Neuron (in vitro differentiated cells): Measurements from ENCODE around the gene RPS19.
A peak's percentile ranks its signal among the peaks of the same experiment; 100 is the strongest.

Experiments used
- H2AFZ ChIP-seq: one replicate; pipeline ENCODE4 v1.6.1; 2013; ENCODE audit warnings: low read depth, mild to moderate bottlenecking, inconsistent platforms, low read length, moderate library complexity
- H3K27me3 ChIP-seq: one replicate; pipeline ENCODE4 v1.6.1; 2013; ENCODE audit warnings: low read length; ENCODE audit not compliant: insufficient read depth
- H3K36me3 ChIP-seq: one replicate; pipeline ENCODE4 v1.6.1; 2013; ENCODE audit warnings: low read length; ENCODE audit not compliant: insufficient read depth
- H3K4me1 ChIP-seq: one replicate; pipeline ENCODE4 v1.6.1; 2013; ENCODE audit warnings: low read length; ENCODE audit not compliant: insufficient read depth
- H3K4me3 ChIP-seq: 2 replicates; pipeline ENCODE4 v1.5.1; 2013; ENCODE audit warnings: mild to moderate bottlenecking, low read length, moderate library complexity
- H3K9me3 ChIP-seq: one replicate; pipeline ENCODE4 v1.6.1; 2013; ENCODE audit warnings: low read length

Gene RPS19

DNA sequence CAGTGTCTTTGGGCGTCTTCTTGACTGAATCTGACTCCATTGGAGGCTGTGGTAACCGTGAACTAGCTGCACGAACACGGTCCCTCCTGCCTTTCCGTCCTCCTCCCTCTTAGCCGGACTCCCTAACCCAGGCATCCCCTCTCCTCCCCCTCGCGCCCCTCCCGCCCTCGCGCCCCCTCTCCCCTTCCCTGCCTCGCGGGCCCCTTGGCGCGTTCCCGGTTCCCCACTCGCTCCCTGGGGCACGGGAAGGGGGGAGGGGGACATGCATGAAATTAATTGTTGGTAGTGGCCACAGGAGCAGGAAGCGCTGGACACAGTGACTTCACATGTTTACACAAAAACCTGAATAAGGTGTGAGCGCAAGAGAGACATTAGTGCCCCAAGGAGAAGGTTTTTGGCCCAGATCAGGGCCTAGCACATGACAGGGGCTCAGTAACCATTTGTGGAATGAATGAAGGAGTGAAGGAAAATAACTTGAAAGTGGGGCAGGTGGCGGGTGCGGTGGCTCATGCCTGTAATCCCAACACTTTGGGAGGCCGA, 14.9 kb upstream of the RPS19 start:
- Histone ChIP-seq H3K36me3 (no peaks in the 10 kb centered on the region), H3K27me3 (peaks cover 14% of the 10 kb centered on the region), H2AFZ (no peak overlapping the region), H3K4me1 (no peaks in the 10 kb centered on the region), H3K9me3 (no peaks in the 10 kb centered on the region), H3K4me3 (no peak overlapping the region)

GRCh38 chr19:41847351-41848105, 12.5 kb upstream of the RPS19 start:
- Histone ChIP-seq H2AFZ (no peak overlapping the region), H3K9me3 (no peaks in the 10 kb centered on the region), H3K4me3 (no peak overlapping the region), H3K4me1 (no peaks in the 10 kb centered on the region), H3K36me3 (no peaks in the 10 kb centered on the region), H3K27me3 (peaks cover 38% of the 10 kb centered on the region)

DNA sequence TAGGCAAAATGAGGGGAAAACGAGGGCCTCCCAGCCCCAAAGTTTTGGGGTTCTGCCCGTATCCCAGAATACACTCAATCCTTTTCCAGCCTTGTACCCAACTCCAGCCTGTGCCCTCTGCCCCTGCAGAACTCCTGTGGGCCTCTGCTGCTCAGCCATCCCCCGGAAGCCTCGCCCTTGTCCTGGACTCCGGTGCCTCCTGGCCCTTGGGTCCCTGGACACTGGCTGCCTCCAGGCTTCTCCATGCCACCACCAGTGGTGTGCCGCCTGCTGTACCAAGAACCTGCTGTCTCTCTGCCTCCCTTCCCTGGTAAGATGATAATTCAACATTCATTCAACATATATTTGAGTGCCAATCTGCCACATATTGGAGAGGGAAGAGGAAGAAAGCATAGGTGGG, 11.4 kb upstream of the RPS19 start:
- no peak overlapping the region for H3K4me3 ChIP-seq

DNA sequence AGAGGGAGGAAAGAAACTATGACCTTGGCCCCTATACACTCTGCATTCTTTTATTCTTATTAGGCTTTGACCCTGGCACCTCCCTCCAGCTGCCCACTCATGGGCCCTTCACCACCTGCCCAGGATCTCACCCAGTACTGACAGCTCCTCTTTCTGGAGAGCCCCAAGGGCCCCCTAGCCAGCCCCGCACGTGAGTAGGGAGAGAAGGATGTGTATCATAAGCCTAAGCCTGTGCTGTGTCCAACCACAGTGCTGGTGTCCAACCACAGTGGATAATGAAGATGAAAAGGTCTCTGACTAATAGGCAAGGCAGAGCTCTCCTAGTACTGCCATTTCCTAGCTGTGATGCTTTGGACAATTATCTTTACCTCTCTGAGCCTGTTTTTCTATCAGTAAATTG, 11.0 kb upstream of the RPS19 start:
- Histone ChIP-seq H3K36me3 (no peaks in the 10 kb centered on the region), H3K4me1 (peaks cover 4% of the 10 kb centered on the region), H3K4me3 (no peak overlapping the region), H3K27me3 (peaks cover 48% of the 10 kb centered on the region), H3K9me3 (no peaks in the 10 kb centered on the region), H2AFZ (no peak overlapping the region)

More for the DNA sequence above, 11.4 kb upstream of the RPS19 start:
- peaks cover 44% of the 10 kb centered on the region for H3K27me3 ChIP-seq
- H3K36me3 ChIP-seq, result no peaks in the 10 kb centered on the region
- H3K9me3 ChIP-seq, result no peaks in the 10 kb centered on the region
- no peak overlapping the region for H2AFZ ChIP-seq
- H3K4me1 ChIP-seq, result peaks cover under 1% of the 10 kb centered on the region

GRCh38 chr19:41850381-41850780, 9.7 kb upstream of the RPS19 start:
- Histone ChIP-seq H3K4me3 (no peak overlapping the region), H3K9me3 (no peaks in the 10 kb centered on the region), H3K4me1 (peaks cover 10% of the 10 kb centered on the region), H2AFZ (no peak overlapping the region), H3K36me3 (no peaks in the 10 kb centered on the region), H3K27me3 (peaks cover 55% of the 10 kb centered on the region)

DNA sequence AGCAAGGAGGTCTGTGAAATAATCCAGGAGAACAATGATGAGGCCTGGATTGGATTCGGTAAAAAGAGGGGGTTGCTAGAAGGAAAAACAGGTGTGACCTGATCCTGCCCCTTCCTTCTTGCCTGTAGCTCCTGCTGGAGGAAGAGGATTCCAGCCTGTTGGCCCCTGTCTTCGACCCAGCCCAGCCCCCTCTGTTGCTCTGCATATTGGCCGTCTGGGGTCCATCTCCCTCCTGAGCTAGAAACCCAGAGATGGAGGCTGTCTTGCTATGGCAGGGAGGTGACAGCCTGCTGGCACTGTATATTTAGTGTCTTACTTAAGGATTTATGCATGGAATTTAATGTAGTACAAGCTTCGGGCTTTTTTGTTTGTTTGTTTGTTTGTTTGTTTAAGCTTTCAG, 8.6 kb upstream of the RPS19 start:
- Histone ChIP-seq H2AFZ (no peak overlapping the region), H3K9me3 (no peaks in the 10 kb centered on the region), H3K27me3 (peaks cover 55% of the 10 kb centered on the region), H3K4me3 (no peak overlapping the region), H3K36me3 (no peaks in the 10 kb centered on the region), H3K4me1 (peaks cover 10% of the 10 kb centered on the region)

DNA sequence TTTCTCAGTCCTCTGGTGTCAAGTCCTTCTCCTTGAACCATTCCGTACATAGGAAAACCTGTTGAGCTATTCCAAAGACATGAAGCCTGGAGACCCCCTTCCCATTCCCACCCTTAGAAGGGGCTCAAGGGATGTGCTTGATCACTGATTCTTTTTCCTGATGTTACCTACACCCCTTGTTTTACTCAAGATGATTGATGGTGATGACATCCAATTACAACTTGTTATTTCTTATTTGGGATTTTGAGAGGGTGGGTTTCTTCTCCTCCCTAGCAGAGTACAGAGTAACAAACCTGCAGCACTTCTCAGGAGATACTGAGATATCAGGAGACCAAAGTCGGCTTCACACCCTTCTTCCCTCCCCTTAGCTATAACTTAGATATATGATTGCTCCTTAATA, 6.7 kb upstream of the RPS19 start:
- H3K4me3 ChIP-seq, result no peak overlapping the region
- H3K4me1 ChIP-seq, result peaks cover 10% of the 10 kb centered on the region
- peaks cover 54% of the 10 kb centered on the region for H3K27me3 ChIP-seq
- no peaks in the 10 kb centered on the region for H3K9me3 ChIP-seq
- no peaks in the 10 kb centered on the region for H3K36me3 ChIP-seq
- no peak overlapping the region for H2AFZ ChIP-seq

GRCh38 chr19:41853768-41854167, 6.3 kb upstream of the RPS19 start:
- peaks cover 50% of the 10 kb centered on the region for H3K27me3 ChIP-seq
- H2AFZ ChIP-seq, result no peak overlapping the region
- no peaks in the 10 kb centered on the region for H3K36me3 ChIP-seq
- H3K4me1 ChIP-seq, result peaks cover 10% of the 10 kb centered on the region
- H3K4me3 ChIP-seq, result no peak overlapping the region
- no peaks in the 10 kb centered on the region for H3K9me3 ChIP-seq

GRCh38 chr19:41859213-41859617, 840 bp upstream of the RPS19 start:
- Histone ChIP-seq H3K9me3 (no peaks in the 10 kb centered on the region), H3K36me3 (peaks cover 33% of the 10 kb centered on the region), H2AFZ (peak overlapping the region; percentile 59), H3K4me3 (peak overlapping the region; percentile 40), H3K4me1 (peaks cover 27% of the 10 kb centered on the region), H3K27me3 (peaks cover 6% of the 10 kb centered on the region)

DNA sequence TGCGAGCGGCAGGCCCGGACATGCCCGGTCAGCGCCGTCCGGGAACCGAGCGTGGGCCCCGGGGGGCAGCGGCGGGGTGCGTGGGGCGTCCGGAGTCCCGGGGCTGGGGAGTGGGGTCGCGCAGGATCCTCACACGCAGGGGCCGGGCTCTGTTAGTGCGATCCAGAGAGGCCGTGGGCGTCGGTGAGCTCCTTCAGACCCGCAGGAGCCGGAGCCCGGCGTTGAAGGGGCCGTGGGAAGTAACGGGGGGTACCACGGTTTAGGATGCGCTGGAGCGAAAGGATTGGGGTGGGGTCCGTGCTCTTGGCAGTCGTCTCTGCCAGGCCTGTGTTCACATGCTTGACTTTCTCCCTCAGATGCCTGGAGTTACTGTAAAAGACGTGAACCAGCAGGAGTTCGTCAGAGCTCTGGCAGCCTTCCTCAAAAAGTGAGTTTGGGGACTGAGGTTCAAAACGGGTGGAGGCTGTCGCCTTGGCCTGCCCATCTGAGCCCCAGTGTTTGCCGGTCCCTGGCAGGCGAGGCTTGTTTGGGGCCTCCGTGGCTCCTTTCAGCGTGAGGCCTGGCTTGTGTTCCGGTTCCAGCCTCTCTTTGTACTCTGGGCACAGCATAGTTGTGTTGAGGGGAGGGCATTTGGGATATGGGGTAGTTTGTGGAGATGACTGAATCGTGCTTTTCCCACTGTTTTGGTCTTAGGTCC, 512 bp downstream of the RPS19 start:
- H3K4me1 ChIP-seq, result peaks cover 23% of the 10 kb centered on the region
- H3K4me3 ChIP-seq, result peak overlapping the region; percentile 84
- no peaks in the 10 kb centered on the region for H3K27me3 ChIP-seq
- no peak overlapping the region for H2AFZ ChIP-seq
- H3K36me3 ChIP-seq, result peaks cover 45% of the 10 kb centered on the region
- H3K9me3 ChIP-seq, result no peaks in the 10 kb centered on the region

DNA sequence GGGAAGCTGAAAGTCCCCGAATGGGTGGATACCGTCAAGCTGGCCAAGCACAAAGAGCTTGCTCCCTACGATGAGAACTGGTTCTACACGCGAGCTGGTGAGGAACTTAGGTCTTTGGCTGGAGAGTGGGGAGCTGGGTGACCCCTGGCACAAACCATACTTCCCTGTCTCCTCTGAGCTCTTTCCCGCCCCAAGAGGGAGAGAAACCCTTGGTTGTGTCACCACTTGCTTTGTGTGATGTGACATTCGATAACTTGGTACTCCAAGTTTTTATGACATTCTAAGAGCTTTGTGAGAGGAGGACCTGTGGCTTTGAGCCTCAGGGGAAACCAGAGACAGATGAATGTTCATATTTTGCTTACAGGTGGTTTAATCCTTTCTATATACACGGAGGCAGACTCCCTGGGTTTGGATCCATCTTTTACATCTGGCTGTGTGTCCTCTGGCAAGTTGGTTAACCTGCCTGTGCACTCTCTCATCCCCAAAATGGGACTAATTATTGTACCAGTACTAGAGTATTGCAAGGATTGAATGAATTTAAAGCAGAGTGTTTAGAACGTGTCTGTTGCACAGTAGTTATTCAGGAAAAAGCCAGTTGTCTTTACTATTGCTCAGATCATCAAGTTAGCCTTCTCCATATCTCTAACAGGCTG, 1.2 kb downstream of the RPS19 start:
- Histone ChIP-seq H3K27me3 (no peaks in the 10 kb centered on the region), H3K9me3 (no peaks in the 10 kb centered on the region), H3K36me3 (peaks cover 48% of the 10 kb centered on the region), H3K4me1 (peaks cover 23% of the 10 kb centered on the region), H3K4me3 (peak overlapping the region; percentile 84), H2AFZ (no peak overlapping the region)

DNA sequence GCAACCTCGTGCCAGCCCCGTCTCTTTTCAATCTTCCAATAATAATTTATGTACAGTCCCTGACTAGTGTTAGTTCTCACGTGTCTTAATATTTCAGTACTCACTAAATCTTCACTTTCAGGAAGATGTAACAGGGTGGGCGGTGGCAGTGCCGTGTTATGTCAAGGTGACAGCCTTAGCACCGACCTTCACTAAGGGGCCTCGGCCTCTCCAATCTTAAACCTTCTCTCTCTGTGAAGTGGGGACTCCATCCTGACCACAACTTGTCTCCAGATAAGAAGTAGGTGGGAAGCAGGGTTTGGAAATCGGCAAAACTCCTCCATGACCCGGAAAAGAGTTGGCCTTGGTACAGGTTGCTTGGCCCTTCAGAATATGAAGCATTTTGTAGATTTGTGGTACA, 1.8 kb downstream of the RPS19 start:
- no peaks in the 10 kb centered on the region for H3K9me3 ChIP-seq
- peak overlapping the region; percentile 84 for H3K4me3 ChIP-seq
- no peak overlapping the region for H2AFZ ChIP-seq
- peaks cover 52% of the 10 kb centered on the region for H3K36me3 ChIP-seq
- H3K4me1 ChIP-seq, result peaks cover 23% of the 10 kb centered on the region
- H3K27me3 ChIP-seq, result no peaks in the 10 kb centered on the region

DNA sequence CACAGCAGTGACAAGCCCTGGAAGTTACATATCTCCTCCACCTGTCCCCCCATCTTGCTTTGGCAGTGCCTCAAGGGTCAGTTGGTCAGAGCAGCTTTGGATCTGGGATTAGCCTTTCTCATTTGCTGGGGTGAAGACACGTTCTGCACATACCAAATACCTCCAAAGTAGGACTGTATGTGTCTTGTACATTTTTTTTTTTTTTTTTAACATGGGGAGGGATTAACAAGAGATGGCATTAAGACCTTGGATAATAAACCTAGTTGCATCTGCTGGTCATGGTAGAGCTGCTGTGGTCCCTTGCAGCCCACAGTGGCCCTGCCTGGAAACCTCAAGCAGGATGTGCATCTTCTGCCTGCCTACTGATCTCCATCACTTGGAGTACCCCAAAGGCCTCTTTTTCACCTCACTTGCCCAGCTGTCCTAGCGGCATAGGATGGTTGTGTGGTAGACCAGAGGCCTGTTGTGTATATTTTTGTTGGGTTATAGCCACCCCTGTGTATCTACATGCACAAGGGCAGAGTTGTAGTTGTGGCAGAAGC, 2.5 kb downstream of the RPS19 start:
- Histone ChIP-seq H3K9me3 (no peaks in the 10 kb centered on the region), H2AFZ (no peak overlapping the region), H3K27me3 (no peaks in the 10 kb centered on the region), H3K4me3 (no peak overlapping the region), H3K4me1 (peaks cover 23% of the 10 kb centered on the region), H3K36me3 (peaks cover 56% of the 10 kb centered on the region)
